HEK293T (cell line): ENCODE measurements around the gene OVCA2.

Source experiments
- BHLHE40 ChIP-seq: fragments of 450-650 bp; IDR thresholded peaks from 2 replicates; pipeline ENCODE4 v1.6.1; 2016; ENCODE audit warnings: mild to moderate bottlenecking, moderate library complexity, borderline replicate concordance
- ELF4 ChIP-seq: fragments of 450-650 bp; IDR thresholded peaks from 2 replicates; pipeline ENCODE4 v1.6.1; 2017; ENCODE audit warnings: antibody characterized with exemption

- TF ChIP-seq BHLHE40 (no peak), ELF4 (no peak)
These were observed 37.3 kb upstream of the OVCA2 start for GRCh38 chr17:2004435-2004952.
